SK-N-MC (cell line): ENCODE data around the gene KCNMA1.

Experiments used
- EZH2 ChIP-seq: fragments of 200-600 bp; sonication (generic); IDR thresholded peaks from one replicate; pipeline ENCODE4 v1.6.1; 2017; ENCODE audit warnings: antibody characterized with exemption
- POLR2AphosphoS5 ChIP-seq: IDR thresholded peaks from 2 replicates; pipeline ENCODE4 v1.6.1; 2012; ENCODE audit warnings: mild to moderate bottlenecking, low read depth, low read length, borderline replicate concordance

- no peak for TF ChIP-seq EZH2
- no peak for TF ChIP-seq POLR2AphosphoS5
Observed at GRCh38 chr10:77006836-77007511, 630.6 kb downstream of the KCNMA1 start.
